Thoracic aorta (tissue), 2 donors: ENCODE measurements around the gene KCNA10. TPM values are rescaled to one million over a fixed set of nuclear protein-coding genes. Genes with fewer than 3 reads are reported as not detected.

Experiments used
- ATAC-seq: fragments of 150-250 bp; one replicate; pipeline ENCODE4 v1.8.0; 2017; ENCODE audit warnings: low read depth; ENCODE audit not compliant: insufficient number of reproducible peaks, low FRiP score
- DNase-seq: peaks from one replicate; pipeline ENCODE4 v3.0.0-alpha.2; 2020; ENCODE audit warnings: low spot score
- H3K27ac ChIP-seq, 2 donors: fragments of 200-600 bp; sonication (generic); 1 replicate in 1 of 2; 2 replicates in 1 of 2; pipeline ENCODE4 v1.5.1; 2016; ENCODE audit warnings: mild to moderate bottlenecking in 2 of 2, moderate library complexity in 2 of 2
- H3K27me3 ChIP-seq: fragments of 200-600 bp; sonication (generic); replicated peaks from 2 replicates; pipeline ENCODE4 v1.6.0; 2016; ENCODE audit warnings: mild to moderate bottlenecking; ENCODE audit not compliant: insufficient read depth
- H3K36me3 ChIP-seq: fragments of 200-600 bp; sonication (generic); one replicate; pipeline ENCODE4 v1.5.1; 2016
- H3K4me1 ChIP-seq, 2 donors: fragments of 200-600 bp; sonication (generic); 1 replicate in 1 of 2; 2 replicates in 1 of 2; pipeline versions ENCODE4 v1.5.1 to v1.6.0; 2016; ENCODE audit warnings: low read depth in 2 of 2, mild to moderate bottlenecking in 1 of 2; ENCODE audit not compliant: control insufficient read depth in 1 of 2
- H3K4me3 ChIP-seq: fragments of 200-600 bp; sonication (generic); 2 replicates; pipeline ENCODE4 v1.5.1; 2016; ENCODE audit warnings: mild to moderate bottlenecking
- H3K9me3 ChIP-seq: fragments of 200-600 bp; sonication (generic); 2 replicates; pipeline ENCODE4 v1.5.1; 2016
- total RNA-seq, 2 donors: library from RNA; depleted of rRNA; stranded (reverse); fragments of >200 nt; gene quantifications; one replicate each; pipeline versions ENCODE4 v1.1.0 to v1.2.3, GENCODE V29; 2016
- TF ChIP-seq, protein P1 (sequence below): fragments of 200-600 bp; sonication (generic); IDR thresholded peaks from one replicate; pipeline ENCODE4 v1.5.1; 2019; ENCODE audit warnings: antibody characterized with exemption

The KCNA10 gene
- total RNA-seq, 2 donors from 2014 or later: not detected

DNA sequence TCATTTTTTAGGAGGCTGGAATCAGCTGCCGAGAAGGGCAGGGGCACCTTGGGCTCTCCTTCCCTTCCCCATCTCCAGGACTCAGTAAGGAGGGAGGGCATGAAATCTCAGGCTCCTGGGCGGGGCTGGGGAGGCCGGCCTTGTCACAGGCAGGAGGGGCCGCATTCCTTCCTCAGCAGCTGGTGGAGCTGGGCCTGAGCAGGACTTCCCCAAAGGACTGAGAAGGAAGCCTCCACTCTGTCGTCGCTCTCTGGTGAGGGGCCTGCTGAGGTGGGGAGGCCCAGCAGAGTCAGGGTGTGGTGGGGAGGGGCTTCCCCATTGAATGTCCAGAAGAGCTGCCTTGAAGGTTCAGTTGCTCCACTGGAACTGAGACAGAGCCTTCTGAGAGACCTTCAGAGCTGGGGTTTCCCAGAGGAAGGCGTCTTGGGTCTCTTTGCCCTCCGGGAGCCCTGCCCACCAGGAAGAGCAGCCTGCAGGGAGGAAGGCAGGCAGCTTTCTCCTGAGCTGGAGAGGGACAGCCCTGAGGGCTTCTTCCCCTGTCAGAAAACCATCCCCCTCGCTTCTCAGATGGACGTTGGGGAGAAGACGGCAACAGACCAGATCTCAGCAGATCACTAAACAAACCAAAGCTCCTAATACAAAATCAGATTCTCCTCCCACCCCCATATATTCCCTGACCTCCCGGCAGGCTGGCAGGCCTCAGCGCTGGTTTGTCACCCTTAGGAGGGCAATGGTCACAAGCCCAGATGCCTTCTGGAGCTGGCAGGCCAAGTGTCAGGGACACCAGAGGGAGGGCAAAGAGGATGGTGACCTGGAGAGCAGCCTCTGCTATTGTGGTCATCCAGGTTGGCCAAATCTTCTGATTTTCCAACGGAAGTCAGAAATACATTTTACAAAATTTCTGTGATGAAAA, 10.7 kb downstream of the KCNA10 start:
- no peak for ATAC-seq
- Histone ChIP-seq H3K36me3 (no peaks in the 10 kb centered on the region), H3K27me3 (no peaks in the 10 kb centered on the region), H3K27ac (no peak overlapping the region), H3K4me3 (peak overlapping the region; percentile 16), H3K4me1 (no peaks in the 10 kb centered on the region), H3K9me3 (no peaks in the 10 kb centered on the region)
- DNase-seq: no peak
- TF ChIP-seq, protein P1, sequence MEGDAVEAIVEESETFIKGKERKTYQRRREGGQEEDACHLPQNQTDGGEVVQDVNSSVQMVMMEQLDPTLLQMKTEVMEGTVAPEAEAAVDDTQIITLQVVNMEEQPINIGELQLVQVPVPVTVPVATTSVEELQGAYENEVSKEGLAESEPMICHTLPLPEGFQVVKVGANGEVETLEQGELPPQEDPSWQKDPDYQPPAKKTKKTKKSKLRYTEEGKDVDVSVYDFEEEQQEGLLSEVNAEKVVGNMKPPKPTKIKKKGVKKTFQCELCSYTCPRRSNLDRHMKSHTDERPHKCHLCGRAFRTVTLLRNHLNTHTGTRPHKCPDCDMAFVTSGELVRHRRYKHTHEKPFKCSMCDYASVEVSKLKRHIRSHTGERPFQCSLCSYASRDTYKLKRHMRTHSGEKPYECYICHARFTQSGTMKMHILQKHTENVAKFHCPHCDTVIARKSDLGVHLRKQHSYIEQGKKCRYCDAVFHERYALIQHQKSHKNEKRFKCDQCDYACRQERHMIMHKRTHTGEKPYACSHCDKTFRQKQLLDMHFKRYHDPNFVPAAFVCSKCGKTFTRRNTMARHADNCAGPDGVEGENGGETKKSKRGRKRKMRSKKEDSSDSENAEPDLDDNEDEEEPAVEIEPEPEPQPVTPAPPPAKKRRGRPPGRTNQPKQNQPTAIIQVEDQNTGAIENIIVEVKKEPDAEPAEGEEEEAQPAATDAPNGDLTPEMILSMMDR: no peak

DNA sequence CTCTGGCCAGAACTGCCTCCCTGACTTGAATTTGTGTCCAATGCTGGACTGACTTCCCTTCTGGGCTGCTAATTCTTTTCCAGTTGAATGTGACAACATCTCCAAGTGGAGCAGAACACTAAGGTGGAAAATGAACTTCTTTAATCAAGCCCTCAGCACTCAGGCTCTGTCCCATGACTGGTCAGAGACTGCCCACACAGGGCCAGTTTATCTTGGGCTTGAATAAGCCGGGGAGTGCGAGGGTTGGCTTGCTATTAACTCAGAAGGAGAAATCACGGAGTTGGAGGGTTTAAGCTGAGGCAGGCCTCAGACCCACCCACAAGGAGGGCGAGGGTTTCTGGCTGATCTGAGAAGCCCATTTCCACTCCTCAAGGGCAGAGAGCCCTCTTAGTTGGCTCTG, 12.4 kb downstream of the KCNA10 start:
- no peak for ATAC-seq

DNA sequence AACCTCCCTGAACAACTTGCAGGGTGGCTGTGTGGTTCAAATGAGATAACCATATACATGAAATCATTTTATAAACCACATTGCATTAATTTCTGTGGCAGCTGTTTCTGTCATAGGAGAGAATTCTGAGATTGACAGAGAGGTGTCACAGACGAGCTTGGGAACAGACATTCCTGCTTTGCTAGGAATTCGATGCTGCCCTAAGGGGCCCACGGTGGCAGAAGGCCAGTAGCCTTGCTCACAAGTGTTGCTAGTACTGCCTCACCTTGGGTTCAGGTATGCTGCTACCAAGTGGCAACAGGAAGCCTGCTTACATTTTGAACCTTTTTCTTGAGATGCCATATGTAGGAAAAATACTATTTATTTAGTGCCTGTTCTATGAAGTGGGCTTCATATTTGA, 13.4 kb downstream of the KCNA10 start:
- Histone ChIP-seq H3K27ac (no peak overlapping the region), H3K9me3 (no peaks in the 10 kb centered on the region), H3K36me3 (no peaks in the 10 kb centered on the region), H3K4me3 (no peak overlapping the region), H3K4me1 (no peaks in the 10 kb centered on the region), H3K27me3 (no peaks in the 10 kb centered on the region)
- TF ChIP-seq, protein P1: no peak
- ATAC-seq: no peak
- no peak for DNase-seq

More for the DNA sequence above, 12.4 kb downstream of the KCNA10 start:
- TF ChIP-seq, protein P1: no peak
- H3K27me3 ChIP-seq: no peaks in the 10 kb centered on the region
- DNase-seq: no peak
- no peaks in the 10 kb centered on the region for H3K9me3 ChIP-seq
- H3K36me3 ChIP-seq: no peaks in the 10 kb centered on the region
- H3K27ac ChIP-seq: no peak overlapping the region
- no peaks in the 10 kb centered on the region for H3K4me1 ChIP-seq
- H3K4me3 ChIP-seq: no peak overlapping the region

DNA sequence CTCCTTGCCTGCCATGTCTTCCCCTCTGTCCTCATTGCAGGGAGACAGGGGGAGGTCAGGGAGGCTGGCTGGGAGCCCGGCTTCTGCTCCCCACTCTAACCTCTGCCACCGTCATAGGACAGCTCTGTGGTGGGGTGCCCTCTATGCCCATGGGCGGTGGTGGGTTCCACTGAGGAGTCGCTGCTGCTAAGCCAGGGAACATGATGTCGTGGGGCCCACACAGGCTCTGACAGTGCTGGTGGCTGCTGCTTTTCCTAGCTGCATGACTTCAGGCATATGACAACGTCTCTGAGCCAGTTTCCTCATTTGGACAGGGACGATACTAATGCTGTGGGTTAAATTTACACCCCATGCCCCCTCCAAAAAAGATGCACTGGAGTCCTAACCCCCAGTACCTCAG, 14.7 kb downstream of the KCNA10 start:
- Histone ChIP-seq H3K4me3 (no peak overlapping the region), H3K27ac (no peak overlapping the region), H3K36me3 (no peaks in the 10 kb centered on the region), H3K4me1 (no peaks in the 10 kb centered on the region), H3K27me3 (no peaks in the 10 kb centered on the region), H3K9me3 (no peaks in the 10 kb centered on the region)
- TF ChIP-seq, protein P1: no peak
- DNase-seq (no peak), ATAC-seq (no peak)

DNA sequence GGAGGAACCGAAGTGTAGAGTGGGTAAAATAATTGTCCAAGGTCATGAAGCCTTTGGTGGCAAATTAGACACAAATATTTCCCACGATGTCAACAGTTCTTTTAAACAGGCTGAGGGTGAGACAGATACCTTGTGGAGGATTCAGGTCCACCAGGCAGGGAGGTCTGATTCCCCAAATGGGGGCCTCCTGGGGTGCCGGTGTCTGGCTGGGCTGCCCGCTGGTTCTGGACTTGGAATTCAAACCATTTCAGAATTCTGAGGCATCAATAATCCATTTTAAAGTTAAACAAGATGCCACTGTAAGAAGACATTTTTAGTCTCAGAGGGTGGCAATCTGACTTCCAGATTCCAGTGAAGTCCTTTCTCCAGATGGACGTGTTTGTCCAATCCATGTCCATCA, 15.5 kb downstream of the KCNA10 start:
- Histone ChIP-seq H3K27ac (no peak overlapping the region), H3K36me3 (no peaks in the 10 kb centered on the region), H3K9me3 (no peaks in the 10 kb centered on the region), H3K4me3 (no peak overlapping the region), H3K4me1 (no peaks in the 10 kb centered on the region), H3K27me3 (no peaks in the 10 kb centered on the region)
- no peak for DNase-seq
- TF ChIP-seq, protein P1: no peak
- ATAC-seq: no peak
